ENCODE measurements around the gene WDR70. TPM values are rescaled to one million over a fixed set of nuclear protein-coding genes. Genes with fewer than 3 reads are reported as not detected.

The WDR70 gene
- total and polyA plus RNA-seq, 2 of the 8 experiments (the other 6 are each of a cell fraction or from before 2014, with no cell fraction given): 10.6 to 37.4 TPM

- H3K18ac ChIP-seq (ENCODE audit: extremely low read depth, low read length): no peak overlapping the region
- H3K14ac ChIP-seq (ENCODE audit: insufficient read length): no peak overlapping the region
- no peaks in the 10 kb centered on the region for H3K79me2 ChIP-seq (ENCODE audit: control insufficient read depth in 1 of 2, insufficient read depth in 2 of 2, low read length in 2 of 2)
- POLR2A ChIA-PET (ENCODE audit: partially characterized antibody): no interaction called here
- H4K8ac ChIP-seq (ENCODE audit: extremely low read depth, insufficient read depth, low read length): no peak overlapping the region
- H2AFZ ChIP-seq (ENCODE audit: low read length): 0 out of 2 replicates have a peak overlapping the region, but pooled peaks have one; percentile 32
- CTCF ChIA-PET (ENCODE audit: partially characterized antibody): interaction anchor here (0.8 to 4.5 kb wide), 4 partner anchors 8 to 422 kb away, joined by 3 to 20 read pairs (median 4); no protein-coding TSS in a partner anchor
- H2BK20ac ChIP-seq (ENCODE audit: low read length): no peak overlapping the region
- WGBS, 2 experiments (ENCODE audit: extremely low coverage in 1 of 2, insufficient coverage in 1 of 2, insufficient read length in 1 of 2, insufficient replicate concordance in 2 of 2, low coverage in 1 of 2, low lambda C conversion rate in 2 of 2, missing lambda C conversion rate in 1 of 2): 85% methylated on average over 3 of the region's 3 CpGs; no CpG with 5 or more reads in 1 of the 2 experiments
- H4K91ac ChIP-seq (replicated peaks; ENCODE audit: insufficient read length, low read length): no peak overlapping the region
- DNase-seq (ENCODE audit: low read depth in 1 of 2, low spot score in 2 of 2): no peak
- H3K9me3 ChIP-seq (ENCODE audit: insufficient read depth in 2 of 2, low read depth in 1 of 2, low read length in 1 of 2): peaks cover 9 to 14% of the 10 kb centered on the region in 2 experiments; a peak in 3 of 4 replicates
- H4K5ac ChIP-seq (ENCODE audit: insufficient read length, low read depth, low read length): no peak overlapping the region
- H3K27me3 ChIP-seq (replicated peaks in 1 of 4; ENCODE audit: control insufficient read depth in 3 of 4, extremely low read depth in 1 of 4, insufficient read depth in 3 of 4, low read length in 3 of 4): no peaks in the 10 kb centered on the region
- H4K20me1 ChIP-seq (replicated peaks in 1 of 2; ENCODE audit: control insufficient read depth in 1 of 2, insufficient read depth in 2 of 2, low read length in 2 of 2): no peaks in the 10 kb centered on the region
- H2BK12ac ChIP-seq (ENCODE audit: low read depth, low read length): no peak overlapping the region
- H3K79me1 ChIP-seq (ENCODE audit: low read depth, low read length): no peaks in the 10 kb centered on the region
- no peak overlapping the region for H2BK15ac ChIP-seq (ENCODE audit: low read length)
- H3K27ac ChIP-seq (ENCODE audit: low read depth, low read length): no peak overlapping the region
- no peak overlapping the region for H3K9ac ChIP-seq (replicated peaks in 1 of 4; ENCODE audit: extremely low read depth in 1 of 4, low read depth in 3 of 4, low read length in 3 of 4)
- H2BK120ac ChIP-seq (replicated peaks; ENCODE audit: low read depth, low read length): no peak overlapping the region
- no peaks in the 10 kb centered on the region for H3K23me2 ChIP-seq (ENCODE audit: low read depth, low read length)
- H2AK5ac ChIP-seq (ENCODE audit: low read depth, low read length): no peak overlapping the region
- H2BK5ac ChIP-seq (ENCODE audit: low read depth, low read length): no peak overlapping the region
- H3K4ac ChIP-seq (replicated peaks; ENCODE audit: insufficient read length, low read depth, low read length): no peak overlapping the region
- no peak overlapping the region for H3K4me3 ChIP-seq (ENCODE audit: extremely low read depth in 1 of 4, insufficient read depth in 2 of 4, low read depth in 3 of 4, low read length in 4 of 4)
- no peak overlapping the region for H3K23ac ChIP-seq (ENCODE audit: insufficient read length)
- no peak for FAIRE-seq
- no peak overlapping the region for H3K56ac ChIP-seq (replicated peaks; ENCODE audit: insufficient read length, low read depth, low read length)
- H3K4me2 ChIP-seq (ENCODE audit: insufficient read depth in 1 of 2, low read depth in 2 of 2, low read length in 2 of 2): no peak overlapping the region
- no peaks in the 10 kb centered on the region for H3K36me3 ChIP-seq (ENCODE audit: control insufficient read depth in 2 of 4, insufficient read depth in 4 of 4, low read length in 3 of 4)
- no peaks in the 10 kb centered on the region for H3K4me1 ChIP-seq (replicated peaks in 1 of 4; ENCODE audit: control insufficient read depth in 3 of 4, insufficient read depth in 4 of 4, low read length in 3 of 4)
- TF ChIP-seq RNF2 (IDR thresholded peaks at IDR 0.05; ENCODE audit: borderline replicate concordance, low read depth, low read length, missing control alignments, poor library complexity, severe bottlenecking) (no peak), TCF12 (IDR thresholded peaks at IDR 0.05; ENCODE audit: low read depth, low read length) (no peak), CTCF (IDR thresholded peaks at IDR 0.05; ENCODE audit: control extremely low read depth in 1 of 3, insufficient read depth in 1 of 3, low read depth in 1 of 3, low read length in 3 of 3) (no peak), TBP (IDR thresholded peaks at IDR 0.05; ENCODE audit: low read depth, low read length) (no peak), MAFK (IDR thresholded peaks at IDR 0.05; ENCODE audit: low read depth, low read length) (no peak), YY1 (IDR thresholded peaks at IDR 0.05; ENCODE audit: low read depth, low read length) (no peak), CEBPB (IDR thresholded peaks at IDR 0.05; ENCODE audit: low read depth, low read length) (no peak), HDAC2 (IDR thresholded peaks at IDR 0.05; ENCODE audit: borderline replicate concordance in 1 of 2, low read depth in 2 of 2, low read length in 2 of 2) (no peak), EGR1 (IDR thresholded peaks at IDR 0.05; ENCODE audit: borderline replicate concordance, low read depth, low read length) (no peak), GTF2F1 (IDR thresholded peaks at IDR 0.05; ENCODE audit: borderline replicate concordance, low read depth, low read length) (no peak), ZNF274 (IDR thresholded peaks at IDR 0.05; ENCODE audit: borderline replicate concordance, extremely low read depth, low read length) (no peak), SIRT6 (IDR thresholded peaks at IDR 0.05; ENCODE audit: low read length) (no peak)
These were observed 392.1 kb downstream of the WDR70 start for GRCh38 chr5:37771203-37771611.
